Hematopoietic multipotent progenitor cell treated with erythropoietin and hydrocortisone succinate and interleukin-3 and kit ligand, for 8 days (in vitro differentiated cells): ENCODE results near the gene GSG1.

Experiments used
- DNase-seq: peaks from one replicate; pipeline ENCODE4 v3.0.0-alpha.2; 2015

GSG1 gene

DNA sequence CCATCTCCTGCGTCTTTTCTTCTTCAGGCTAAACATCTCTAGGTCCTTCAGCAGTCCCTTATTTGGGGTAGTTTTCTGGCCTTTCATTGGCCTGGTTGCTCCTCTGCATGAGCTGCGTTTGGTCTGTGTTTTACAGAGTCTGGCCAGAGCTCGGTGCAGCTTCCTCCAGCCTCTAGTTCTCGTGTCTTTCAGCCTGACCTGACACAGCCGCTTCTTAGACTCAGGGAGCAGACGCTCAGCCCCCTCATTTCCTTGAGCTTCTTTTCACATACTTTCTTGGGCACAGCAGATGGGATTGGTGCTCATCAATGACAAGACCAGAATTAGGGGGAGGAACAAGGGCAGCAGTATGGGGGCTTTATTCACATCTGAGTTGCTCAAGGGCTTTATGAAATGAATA, 13.6 kb upstream of the GSG1 start:
- DNase-seq: no peak

DNA sequence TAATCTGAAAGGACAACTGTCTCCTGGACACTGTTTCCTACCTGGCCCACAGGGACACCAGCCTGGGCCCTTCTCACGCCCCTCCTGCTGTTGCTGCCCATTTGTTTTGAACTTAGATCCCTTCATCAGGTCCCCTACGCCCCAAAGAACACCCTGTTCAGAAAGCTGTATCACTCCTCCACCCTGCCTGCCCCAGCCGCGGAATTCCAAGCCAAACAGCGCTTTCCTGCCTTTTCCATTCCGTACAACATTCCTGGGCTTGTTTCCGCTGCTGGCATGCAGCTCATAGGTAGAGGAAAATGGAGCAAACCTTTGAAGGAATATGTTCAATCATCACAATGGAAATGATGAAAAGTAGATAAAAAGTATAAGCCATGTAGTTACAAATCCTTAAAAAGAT, 12.8 kb upstream of the GSG1 start:
- no peak for DNase-seq

DNA sequence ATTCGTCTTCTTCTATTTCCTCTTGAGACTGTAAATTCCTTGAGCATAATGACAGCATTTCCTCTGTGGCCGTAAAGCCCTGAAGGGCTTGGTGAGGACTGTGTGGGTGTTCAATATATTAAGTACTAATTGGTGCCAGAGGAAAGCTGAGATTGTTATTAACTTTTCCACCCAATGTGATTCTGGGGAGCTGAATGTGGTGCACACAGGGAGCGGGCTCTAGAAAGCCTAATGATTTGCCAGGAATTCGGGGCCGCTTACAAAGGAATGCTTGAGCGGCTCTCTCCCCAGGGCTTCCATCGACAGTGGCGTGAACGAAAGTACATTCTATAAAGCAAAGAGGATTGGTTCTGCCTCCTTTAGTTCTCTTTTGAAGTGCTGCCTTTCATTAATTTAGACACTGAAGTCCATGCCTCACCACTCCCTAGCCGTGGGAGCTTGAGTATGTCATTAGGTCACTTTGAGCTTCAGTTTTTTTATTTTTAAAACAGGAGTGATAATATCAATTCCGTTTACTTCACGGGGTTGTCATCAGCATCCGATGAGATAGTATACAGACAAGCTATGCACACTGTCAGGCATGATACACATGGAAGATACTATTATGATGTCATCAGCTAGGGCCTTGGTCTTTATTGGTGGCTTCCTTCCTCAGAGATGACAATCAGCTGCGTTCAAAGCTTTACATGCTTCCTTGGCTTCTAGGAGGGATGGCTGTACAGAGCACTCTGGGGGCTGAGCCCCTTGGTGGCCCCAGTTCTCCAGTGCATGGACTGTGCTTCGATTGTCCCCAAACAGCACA, 11.0 kb upstream of the GSG1 start:
- no peak for DNase-seq

DNA sequence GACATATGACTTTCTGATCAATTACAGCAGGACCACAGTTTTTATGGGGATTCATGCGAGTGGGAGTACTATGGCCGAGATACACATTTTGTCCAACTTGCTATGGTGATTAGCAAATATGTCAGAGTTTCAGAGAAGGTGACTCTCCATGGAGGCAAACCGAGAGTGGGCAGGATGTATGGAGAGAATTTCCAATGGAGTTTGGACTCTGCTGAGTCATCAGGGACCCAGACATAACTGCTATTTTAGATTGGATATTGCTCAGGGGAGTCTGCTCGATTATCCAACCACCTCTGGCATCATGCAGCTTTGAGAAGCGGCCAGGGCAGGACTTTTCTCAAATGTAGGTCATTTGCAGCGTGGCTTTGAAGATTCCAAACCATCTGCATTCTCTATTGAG, 9.5 kb upstream of the GSG1 start:
- no peak for DNase-seq

DNA sequence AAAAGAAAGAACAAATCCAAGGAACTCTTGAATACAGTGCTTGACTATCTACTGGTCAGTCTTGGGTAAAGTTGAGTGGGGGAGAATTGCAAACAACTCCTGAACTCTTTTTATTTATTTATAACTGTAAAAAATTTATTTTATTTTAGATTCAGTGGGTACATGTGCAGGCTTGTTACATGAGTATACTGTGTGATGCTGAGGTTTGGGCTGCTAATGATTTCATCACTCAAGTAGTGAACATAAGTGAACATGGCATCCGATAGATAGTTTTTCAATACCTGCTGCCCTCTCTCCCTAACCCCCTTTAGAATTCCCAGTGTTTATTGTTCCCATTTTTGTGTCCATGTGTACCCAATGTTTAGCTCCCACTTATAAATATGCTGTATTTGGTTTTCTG, 3.2 kb upstream of the GSG1 start:
- no peak for DNase-seq

DNA sequence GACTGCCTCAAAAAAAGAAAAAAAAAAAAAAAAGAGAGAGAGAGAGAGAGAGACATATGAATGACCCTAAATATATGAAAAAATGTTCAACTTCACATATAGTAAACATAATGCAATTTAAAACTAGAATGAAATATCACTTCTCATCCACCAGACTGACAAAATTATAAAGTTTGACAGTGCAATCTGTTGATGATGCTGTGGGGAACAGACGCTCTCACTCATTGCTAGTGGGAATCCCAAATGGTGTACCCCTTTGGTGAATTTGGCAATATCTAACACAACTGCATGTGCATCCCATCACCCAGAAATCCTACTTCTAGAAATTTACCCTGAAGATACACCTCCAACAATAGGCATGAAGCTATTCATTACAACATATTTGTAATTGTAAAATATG, 2.3 kb upstream of the GSG1 start:
- DNase-seq: no peak

DNA sequence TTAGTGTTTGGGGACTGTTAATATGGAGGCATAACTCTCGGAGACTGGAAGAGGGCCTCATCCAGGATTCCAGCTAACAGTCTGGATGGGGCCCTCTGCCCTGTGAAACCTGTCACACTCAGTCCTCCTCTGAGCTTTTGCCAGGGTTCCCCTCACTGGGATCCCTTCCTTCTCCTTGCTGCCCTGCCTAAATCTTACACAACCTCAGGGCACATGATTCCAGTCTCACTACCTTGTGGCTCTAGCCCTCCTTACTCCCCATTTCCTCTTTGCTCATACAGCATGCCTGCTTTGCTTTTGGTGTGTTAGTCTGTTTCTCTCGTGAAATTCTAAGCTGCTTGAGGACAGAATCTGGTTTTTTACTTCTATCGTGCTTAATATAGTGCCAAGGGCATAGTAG, 942 bp upstream of the GSG1 start:
- no peak for DNase-seq

DNA sequence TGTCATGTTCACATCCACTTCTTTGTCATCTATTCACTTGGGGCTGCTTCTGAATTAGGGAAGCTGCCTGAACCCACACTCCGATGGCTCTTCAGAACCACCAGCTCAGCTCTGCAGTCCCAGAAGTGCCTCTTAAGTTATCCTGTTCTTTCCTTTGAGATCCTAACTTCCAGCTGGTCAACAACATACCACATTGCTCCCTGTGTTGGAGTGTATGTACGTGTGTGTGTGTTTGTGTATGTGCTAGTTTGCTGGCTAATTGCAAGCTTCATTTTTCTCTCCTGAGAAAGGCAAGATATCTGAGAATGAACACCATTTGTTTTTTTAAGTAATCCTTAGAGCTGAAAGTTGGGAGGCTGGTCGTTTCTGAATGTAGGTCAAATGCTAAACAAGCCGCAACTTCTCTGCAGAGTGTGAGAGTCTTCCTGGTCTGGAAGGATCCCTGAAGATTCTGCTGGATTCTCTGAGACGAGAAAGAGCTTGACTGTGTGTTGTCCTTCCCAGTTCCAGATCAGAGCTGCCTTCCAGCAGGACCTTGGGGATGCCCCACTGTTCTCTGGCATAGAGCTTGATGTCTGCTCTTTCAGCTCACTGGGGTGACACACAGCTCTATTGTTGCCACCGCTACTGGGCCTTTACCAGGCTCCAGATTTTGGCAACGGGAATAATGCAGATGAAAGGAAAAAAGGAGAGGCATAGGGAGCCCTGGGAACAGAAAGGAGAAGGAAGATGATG, 839 bp downstream of the GSG1 start:
- no peak for DNase-seq

DNA sequence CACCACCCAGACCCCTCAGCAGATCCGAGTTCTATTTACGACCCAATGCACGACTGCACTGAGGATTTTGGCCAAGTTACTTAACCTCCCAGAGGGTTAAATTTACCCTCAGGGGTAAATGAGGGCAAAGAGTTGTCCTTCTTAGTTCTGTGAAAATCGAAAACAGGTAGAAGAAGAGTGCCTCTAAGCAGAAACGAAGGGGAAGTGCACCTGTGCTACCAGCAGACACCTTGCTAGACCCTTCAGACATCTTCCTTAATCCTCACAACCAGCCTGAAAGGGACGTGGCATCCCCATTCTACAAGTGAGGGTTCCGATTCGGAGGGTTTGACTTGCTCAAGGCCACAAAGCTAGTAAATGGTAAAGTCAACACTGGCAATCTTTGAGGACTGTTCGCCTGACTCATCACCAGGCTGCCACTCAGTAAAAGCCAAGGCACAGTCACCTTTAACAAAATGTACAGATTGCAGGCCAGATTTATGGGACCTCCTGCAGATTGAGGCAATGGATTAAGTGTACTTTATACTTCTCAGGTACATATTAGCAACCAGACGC, 1.6 kb downstream of the GSG1 start:
- no peak for DNase-seq

DNA sequence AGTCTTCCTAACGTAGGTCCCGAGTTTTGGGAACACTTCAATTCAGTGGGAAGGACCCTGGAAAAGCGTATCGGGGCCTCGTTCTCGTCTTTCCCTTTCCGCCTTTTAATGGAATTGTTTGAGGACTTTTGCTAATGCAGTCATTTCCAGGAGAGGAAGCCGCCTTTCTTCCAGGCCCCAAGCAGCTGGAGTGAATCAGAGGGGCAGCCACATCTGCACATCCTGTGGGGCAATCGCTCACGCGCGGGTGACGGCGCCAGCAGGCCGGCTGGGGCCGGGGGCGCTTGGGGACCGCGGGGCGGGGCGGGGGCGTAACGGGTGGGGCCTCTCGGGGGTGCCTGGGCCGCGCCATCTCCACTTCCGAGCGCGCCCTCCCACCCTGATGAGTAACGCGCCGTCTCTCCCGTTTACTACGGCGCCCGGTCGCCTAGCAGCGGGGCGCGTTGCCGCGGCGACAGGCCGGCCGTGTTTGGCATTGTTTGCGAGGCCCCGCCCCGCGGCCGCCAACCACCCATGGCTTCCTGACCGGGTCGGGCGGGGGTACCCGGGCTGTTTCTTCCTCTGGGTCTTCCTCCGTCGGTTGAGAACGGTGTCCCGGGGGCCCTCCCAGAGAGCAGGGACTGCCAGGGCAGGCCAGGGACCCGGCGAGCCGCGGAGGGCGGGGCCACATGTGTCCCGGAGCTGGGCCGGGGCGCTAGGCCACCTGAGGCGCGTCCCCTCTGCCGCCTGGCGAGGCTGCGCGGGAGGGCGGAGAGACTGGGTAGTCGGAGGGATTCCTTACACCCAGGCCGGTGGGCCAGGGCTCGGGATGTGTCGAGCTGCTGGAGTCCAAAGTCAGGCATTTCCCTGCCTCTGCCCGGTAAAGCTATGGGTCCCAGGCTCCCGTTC, 2.3 kb downstream of the GSG1 start:
- peak; percentile 68 for DNase-seq

DNA sequence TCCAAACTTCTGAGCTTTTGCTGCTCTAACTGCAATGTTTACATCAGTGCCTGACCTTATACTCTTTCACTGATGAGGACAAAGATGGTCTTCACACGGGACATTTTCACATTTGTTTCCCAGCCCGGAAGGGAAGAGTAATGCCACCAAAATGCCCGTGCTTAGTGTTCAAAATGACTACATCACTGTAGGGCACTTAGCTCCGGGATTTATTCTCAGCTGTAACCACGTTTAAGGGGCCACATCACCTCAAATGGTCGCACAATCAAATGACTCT, 2.9 kb downstream of the GSG1 start:
- no peak for DNase-seq

DNA sequence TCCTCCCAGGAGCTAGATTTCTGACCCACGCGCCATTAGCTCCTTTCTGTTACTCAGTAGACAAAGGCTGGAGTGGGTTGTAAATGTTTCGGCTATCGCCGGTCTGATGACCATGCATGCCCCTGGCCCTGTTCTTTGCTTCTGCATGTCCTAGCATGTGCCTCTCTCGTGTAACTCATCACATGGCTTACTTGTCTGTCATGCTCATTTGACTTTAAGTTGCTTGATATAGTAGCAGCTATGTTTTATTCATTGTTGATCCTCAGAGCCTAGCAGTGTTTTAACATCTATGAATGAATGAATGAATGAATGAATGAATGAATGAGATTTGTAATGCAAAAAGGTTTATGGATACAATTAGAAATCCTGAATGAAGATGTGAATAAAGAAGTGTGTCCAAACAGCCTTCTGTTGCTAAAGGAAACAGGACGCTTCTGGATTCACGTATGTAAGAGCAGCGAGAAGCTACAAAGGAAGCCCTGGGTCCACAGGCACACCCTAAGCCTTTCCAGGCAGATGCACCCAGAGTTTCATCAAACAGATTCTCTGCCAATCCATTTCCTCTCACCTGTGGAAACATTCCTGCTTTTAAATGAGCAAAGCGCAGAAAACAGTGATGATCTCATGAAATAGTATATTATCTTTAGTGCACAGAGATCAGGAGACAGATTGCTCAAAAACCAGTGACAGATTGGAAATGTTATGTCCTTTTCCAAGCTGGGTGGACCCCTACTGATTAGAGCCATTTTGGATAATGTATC, 3.4 kb downstream of the GSG1 start:
- no peak for DNase-seq

DNA sequence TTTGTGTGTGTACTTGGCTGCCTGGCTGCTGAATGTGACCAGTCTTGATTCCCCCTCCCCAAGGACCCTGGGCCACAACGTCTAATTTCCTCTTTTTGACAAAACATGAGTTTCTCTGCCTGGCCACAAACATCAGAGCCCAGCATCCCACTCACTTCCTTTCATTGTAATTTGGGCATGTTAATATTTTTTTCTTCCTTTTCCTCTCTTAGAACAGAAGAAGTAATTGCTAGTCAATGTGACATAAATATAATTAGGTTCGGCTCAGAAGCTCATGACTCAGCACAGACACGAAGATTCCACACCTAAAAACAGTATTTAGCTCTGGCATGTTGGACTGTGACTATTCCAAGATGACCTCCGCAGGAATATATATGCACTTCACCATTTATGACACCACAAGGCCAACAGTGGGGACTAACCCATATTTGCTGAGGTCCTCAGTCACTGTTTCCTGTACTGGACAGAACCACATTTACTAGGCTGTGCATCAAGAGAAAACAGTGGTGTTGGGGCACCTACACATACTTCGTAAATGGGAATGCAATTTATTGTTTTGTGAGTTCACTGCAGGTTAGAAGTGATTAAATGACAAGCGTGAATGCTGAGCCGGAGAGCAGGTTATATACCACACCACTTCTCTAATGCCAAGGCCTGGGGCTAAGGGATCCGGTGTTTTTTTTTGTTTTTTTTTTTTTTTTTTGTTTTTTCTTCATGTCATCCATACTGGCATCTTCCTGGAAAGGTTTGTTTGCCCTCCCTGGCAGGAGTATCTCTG, 4.2 kb downstream of the GSG1 start:
- no peak for DNase-seq

DNA sequence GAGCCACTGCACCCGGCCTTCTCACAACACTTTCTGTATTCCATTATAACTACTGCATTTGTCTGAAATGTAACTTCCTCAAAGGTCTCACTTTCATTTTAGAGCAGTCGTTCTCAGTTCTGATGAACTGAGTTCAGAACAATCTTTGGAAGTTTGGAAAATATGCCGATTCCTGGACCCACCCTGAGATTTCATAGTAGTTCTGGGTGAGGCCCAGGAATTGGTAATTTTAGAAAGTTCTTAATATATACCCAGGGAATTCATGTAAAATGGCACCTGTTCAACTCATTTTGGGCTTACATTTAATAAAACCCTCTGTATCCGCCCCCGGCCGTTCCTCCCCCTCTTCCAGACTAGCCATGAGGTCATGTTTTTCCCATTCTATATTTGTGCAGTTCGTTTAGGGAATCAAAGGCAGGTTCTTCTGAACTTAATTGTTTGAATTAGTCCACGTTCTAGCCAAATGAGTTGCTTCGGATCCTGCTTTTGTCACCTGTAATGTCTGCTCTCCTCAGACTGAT, 5.9 kb downstream of the GSG1 start:
- no peak for DNase-seq

DNA sequence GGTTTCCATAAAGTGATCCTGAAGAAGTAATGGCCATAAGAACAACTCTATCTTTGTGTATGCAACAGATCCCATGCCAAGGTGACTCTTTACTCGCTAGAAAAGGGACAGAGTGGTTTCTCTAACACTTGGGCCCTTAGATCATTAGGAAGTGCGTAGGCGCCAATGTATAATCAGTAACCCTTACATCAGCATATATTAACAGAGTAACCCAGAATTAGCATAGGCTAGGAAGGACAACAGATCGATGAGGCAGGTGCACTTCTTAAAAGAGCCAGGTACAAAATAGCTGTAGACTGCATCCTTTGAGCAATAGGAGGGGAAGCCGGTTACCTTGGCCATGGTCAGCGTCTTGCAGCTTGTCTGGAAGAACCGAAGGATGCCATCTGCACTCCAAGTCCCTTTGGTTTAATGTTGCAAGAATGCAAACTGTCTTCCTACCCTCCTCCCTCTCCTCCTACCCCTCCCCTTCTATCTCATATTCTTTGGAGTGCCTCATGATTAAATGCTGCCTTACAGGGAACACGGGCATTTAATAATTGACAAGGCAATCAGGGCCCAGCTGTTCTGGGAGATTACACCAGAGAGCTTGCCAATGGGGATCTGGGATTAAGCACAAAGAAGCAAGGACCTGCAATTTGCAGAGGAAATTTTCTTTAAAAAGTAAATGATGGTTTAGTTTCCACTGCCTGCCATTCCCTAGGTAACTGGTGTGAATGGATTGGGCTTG, 8.0 kb downstream of the GSG1 start:
- no peak for DNase-seq

DNA sequence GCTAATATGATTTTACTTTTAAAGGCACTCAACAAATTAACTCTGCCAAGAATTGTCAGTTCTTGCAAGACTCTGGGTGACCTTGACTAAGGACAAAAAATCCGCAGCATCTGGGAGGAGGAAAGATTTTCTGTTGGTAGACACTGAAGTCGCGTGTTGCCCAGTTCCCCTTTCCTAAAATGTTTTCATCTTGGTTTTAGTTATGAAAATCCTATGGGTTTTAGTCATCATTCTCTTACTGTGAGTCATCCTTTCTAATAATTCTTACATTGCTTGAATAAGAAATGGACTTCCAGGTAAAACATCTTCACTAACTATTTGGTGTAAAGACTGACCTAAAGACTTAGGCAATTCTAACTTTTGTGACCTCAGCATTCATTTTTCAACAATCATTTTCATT, 9.1 kb downstream of the GSG1 start:
- DNase-seq: no peak

DNA sequence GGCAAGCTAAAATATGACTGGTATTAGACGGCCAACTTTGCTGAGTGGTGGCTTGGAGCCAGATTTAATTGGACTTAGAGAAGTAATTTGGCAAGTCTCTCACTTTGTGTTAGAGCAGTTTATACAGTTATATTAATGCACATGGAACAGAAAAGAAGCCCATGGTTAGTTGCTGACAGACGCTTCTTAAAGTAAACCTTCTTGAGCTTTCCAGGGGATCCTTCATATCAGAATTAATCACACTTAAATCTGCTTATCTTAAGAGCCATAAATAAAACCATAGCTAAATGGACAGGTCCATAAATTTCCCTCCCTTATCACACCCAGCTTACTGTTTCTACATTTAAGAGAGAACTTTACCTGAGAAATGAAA, 9.6 kb downstream of the GSG1 start:
- DNase-seq: no peak

DNA sequence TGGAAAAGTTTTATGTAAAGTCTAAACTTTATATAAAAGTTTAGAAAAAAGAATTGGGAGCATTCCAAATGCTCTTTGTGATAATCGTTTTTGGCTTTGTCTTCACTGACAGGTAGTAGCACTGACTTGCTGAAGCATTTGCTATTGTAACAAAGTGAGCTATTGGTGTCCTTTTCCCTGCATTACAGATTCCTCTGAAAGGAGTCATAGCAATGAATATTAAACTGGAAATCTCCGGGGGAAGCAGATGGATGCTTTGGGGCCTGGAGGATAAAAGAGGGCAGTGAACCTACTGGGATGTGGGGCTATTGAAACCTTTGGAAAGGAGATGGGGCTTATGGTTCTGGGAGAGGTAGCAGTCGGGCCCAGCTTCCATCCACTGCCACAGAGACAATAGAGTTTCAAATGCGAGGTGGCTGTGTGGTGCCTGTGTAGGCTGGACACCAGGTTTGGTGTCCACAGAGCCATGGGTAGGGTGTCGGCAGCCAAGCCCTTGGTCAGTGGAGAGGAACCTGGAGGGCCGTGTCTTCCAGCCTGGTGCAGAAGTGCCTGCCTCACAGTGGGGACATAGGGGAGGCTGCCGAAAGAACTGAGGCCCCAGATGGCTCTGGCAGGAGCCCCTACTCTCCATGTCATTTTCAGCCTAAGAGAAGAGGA, 10.1 kb downstream of the GSG1 start:
- no peak for DNase-seq

DNA sequence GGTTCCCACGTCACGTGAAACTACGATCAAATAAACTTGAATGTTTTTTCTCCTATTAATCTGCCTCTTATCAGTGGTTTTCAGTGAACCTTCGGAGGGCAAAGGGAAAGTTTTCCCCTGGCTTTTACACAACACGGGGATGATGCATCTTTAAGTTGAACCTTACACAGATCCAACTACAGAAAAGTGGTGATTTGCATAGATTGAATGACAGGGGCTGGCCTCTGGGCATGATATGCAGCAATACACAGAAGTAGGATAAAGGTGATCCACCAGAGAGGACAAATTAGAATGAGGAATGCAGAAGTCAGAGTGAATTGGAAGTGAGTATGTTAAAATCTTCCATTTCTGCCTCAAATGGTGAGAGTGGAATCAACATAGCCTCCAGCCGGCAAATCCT, 11.6 kb downstream of the GSG1 start:
- no peak for DNase-seq

DNA sequence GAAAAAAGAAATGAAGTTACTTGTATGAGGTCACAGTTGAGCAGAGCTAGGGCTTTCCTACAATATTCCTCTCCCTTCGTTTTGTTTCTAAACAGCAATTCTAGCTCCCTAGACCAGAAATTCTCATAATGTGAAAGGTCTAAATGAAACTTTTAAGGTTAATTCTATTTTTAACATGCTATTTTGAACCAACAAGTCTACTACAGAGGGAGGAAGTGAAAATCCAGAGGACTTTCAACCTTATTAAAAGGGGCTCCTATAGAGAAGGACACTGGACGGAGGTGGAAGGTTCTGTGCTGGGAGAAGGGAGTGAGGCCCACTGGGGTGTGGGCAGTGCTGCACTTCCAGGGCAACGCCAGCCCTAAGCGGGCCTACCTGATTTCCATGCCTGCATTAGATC, 13.4 kb downstream of the GSG1 start:
- no peak for DNase-seq

DNA sequence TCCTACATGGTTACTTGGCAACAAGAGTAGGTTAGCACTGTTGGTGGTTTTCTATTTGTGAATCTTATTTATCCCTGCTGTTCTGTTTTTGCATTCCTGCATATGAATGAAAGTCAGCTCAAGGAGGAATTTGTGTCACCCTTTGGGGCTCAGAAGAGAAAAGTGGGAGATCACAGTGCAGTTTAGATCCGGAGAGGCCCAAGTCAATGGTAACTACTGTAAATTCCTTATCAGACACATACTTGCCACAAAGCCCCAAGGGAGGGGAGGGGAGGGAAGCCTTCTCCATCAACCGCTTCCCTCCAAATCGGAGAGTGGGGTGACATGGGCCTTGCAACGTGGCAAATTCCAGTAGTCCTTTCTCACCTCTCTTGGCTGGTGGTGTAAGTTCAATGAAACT, 15.0 kb downstream of the GSG1 start:
- DNase-seq: no peak
